Activated CD8-positive, alpha-beta memory T cell treated with anti-CD3 and anti-CD28 coated beads, Interleukin-2, amount 50 U/mL, for 24 hours (primary cell): Measurements from ENCODE around the gene EIF4H.
"Not testable (repeated sequence)": the region's sequence is repeated elsewhere in the genome, so short reads cannot be mapped to it uniquely, and the experiment has no call there.

Experiments used
- DNase-seq: peaks from one replicate; pipeline ENCODE4 v3.0.0-alpha.2; 2020; ENCODE audit errors: extremely low read depth

The EIF4H gene

DNA sequence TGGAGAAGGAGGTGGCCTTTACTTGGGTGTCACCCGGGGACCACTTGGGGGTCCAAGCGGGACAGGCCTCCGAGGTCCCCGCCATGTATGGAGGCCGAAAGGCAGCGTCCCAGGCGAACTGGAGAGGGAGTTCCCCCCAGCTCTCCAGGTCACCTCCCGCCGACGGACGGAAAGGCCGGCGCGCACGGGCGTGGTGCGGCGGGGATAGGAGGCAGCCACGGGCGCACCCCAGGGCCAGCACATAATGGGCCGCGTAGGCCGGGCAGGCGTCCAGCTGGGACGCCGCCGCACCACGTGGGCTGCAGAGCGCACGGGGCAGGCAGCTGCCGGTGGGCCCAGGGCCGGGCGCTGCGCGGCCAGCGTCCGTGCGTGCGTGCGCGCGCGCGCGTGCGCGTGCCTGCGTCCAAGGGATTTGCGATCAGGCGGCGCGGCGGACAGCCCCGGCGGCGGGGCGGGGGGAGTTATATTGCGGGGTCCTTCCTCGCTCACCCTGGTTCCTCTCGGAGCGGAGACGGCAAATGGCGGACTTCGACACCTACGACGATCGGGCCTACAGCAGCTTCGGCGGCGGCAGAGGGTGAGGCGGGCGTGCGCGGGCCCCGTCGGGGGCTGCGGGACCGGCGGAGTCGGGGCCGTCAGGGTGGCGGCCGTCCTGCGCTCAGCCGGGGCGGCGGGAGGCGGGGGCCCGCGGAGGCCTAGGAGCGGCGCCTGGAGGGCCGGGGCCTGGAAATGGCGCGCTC lies at the start of gene EIF4H:
Gene EIF4H (plus strand): TSS at position 491 of the 740 bp plus-strand sequence. CDS start 28 bp downstream, at position 519.
- DNase-seq: peak; percentile 82

DNA sequence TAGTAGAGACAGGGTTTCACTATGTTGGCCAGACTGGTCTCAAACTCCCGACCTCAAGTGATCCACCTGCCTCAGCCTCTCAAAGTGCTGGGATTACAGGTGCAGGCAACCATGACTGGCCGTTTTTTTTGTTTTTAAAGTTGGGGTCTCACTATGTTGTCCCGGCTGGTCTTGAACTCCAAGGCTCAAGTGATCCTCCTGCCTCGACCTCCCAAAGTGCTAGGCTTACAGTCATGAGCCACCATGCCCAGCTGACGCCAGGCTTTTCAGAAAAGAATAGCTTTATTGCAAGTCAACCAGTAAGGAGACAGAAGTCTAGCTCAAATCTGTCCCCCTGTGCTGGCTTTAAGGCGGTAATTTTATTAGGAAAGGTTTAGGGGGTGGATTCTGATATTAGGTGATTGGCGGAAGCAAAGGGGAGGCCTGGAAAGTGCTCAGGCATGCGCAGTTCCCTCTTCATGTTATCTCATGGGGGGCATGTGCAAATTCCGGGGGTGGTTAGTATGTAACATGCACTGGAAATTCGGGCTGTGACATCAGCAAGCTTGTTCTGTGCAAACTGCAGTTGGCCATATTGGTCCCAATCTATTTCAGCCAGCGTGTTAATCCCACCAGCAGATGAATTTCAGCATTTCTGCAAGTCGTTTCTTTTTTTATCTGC lies 47.8 kb upstream of the EIF4H start:
- DNase-seq: no peak

DNA sequence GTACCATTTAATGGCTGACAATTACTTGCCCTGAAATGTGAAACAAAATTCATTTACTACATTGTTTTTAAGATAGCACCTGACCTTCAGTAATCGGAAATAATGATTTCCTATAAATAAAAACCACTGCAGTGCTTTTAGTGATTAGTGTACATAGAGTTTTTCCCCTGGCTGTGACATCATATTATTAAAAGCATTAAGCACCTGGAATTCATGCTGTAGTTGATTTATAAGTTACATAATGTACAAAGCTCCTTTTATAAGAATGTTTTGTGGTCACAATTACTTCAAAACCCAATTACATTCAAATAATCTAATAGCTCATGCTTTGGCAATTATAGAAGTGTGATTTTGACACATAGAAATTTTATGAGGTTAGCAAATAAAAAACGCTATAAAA lies 44.3 kb upstream of the EIF4H start:
- DNase-seq: no peak

DNA sequence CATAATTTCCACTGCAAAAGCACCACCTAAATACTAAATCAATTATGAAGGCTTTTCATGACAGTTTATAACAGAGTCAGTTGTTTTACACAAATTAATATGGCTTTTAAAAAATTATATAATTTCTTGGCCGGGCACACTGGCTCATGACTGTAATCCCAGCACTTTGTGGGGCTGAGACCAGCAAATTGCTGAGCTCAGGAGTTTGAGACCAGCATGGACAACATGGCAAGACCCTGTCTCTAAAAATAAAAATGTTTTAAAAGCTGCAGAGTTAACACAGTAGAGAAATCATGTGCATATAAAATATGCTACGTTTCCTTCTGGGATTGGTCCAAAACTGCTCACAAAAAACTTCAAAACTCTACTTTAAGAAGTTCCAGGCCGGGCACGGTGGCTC lies 43.6 kb upstream of the EIF4H start:
- no peak for DNase-seq

DNA sequence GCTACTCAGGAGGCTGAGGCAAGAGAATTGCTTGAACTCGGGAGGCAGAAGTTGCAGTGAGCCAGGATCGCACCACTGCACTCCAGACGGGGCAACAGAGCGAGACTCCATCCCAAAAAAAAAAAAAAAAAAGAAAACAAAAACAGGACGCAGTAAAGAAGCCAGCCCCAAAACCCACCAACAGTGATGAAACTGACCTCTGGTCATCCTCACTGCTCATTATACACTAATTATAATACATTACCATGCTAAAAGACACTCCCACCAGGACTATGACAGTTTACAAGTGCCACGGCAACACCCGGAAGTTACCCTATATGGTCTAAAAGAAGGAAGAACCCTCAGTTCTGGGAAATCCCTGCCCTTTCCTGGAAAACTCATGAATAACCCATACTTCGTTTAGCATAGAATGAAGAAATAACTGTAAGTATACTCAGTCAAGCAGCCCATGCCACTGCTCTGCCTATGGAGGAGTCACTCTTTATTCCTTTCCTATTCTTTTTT lies 40.0 kb upstream of the EIF4H start:
- no peak for DNase-seq

DNA sequence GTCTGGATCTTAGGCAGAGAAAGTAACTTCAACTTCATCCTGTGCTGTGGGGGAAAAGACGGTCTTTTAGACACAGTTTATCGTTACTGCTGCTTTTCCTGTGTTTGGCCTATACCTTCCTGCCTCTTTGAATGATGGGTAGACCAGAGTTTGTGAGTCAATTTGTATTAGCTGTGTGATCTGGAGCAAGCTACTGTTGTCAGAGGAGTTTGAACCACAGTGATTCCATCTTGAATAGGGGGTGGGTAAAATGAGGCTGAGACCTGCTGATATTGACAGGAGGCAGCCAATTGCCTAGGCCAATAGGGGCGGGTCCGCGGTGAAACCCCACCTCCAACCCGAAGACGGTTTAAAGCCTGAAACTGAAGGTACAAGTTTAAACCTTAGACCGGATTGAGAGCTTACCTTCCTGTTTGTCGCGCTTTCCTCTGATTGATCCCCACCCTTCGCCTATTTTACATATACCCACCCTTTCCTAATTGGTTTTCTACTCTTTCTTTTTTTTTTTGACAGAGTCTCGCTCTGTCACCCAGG lies 35.8 kb upstream of the EIF4H start:
- DNase-seq: no peak

DNA sequence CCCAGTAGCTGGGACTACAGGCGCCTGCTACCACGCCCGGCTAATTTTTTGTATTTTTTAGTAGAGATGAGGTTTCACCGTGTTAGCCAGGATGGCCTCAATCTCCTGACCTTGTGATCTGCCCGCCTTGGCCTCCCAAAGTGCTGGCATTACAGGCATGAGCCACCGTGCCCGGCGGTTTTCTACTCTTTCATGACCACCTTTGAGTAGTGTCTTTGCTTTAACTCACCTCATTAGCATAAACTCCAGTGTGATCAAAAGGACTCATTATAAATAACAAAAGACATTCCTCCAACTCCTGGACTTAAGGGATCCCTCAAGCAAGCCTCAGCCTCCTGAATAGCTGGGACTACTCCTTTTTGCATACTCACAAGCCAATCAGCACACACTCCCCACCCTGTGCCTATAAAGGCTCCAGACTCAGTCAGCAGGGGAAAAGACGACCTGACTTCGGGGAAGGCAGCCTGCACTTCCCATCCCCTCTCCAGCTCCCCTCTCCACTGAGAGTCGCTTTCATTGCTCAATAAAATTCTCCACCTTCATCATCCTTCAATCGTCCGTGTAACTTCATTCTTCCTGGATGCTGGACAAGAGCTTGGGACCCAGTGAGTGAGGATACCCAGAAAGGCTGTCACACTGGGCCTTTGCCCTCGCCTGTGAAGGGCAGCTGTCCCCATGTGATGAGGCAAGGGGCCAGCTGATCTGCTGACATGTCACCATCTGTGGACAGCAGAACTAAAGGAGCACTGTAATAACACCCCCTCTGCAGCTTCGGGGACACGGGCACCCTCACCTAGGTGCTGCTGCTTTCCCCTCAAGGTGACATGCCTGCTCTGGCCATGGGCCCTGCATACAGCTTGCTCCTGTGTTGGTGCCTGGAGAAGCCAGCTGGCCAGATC lies 35.0 kb upstream of the EIF4H start:
- DNase-seq: no peak

DNA sequence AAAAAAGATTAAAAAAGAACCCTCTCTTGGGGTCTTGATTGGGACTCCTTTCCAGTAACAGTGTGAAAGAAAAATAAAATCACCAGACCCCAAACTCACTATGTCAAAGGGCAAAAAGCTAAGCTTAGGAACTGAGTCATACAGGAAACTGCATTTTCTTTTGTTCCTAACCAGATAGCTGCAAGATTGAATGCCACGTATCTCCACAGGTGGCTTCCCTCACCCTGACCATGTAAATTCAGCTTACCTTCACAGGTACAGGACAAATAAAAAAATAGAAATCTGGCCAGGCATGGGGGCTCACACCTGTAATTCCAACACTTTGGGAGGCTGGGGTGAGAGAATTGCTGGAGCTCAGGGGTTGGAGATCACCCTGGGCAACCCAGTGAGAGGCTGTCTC lies 32.5 kb upstream of the EIF4H start:
- DNase-seq: no peak

DNA sequence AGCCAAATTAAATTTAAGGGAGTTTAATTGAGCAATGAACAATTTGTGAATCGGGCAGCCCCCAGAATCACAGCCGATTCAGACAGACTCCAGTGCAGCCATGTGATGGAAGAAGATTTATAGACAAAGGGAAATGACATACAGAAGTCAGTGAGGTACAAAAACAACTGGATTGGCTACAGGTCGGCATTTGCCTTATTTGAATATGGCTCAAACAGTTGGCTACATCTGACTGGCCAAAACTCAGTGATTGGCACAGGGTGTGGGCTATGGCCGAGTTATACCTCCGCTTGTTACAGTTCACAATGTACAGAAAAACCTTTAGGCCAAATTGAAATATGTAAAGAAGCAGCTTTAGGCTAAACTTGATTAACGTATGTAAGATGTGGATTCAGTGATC lies 30.8 kb upstream of the EIF4H start:
- no peak for DNase-seq

DNA sequence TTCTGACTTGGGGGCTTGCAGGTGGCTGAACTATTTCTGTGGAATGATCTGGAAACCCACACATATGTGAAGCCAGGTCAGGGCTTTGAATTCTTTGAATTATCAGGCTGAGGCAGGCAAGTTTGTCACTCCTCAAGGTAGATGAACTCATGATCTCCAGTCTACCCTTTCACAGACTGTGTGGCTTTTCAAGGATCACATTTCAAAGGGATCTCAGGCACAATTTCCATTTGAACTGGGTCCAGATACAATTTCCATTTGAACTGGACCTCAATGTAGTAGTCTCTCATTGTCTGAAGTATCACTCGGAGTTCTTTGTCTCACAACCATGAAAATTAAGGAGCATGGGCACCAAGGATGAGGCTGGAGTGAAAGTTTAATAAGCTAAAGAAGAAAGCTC lies 25.7 kb upstream of the EIF4H start:
- DNase-seq: no peak

DNA sequence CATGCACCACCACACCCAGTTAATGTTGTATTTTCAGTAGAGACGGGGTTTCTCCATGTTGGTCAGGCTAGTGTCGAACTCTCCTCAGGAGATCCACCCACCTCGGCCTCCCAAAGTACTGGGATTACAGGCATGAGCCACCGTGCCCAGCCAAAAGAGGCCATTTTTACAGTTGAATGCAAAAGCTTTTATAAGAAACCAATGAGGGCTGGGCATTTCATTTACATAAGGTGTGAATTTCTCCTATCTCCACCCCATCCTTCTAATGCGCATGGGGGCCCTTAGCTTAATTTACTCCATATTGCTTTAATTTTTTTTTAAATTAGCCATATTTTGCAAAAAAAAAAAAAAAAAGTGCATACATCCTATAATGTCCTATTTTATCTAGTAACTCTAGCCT lies 25.1 kb upstream of the EIF4H start:
- DNase-seq: no peak

DNA sequence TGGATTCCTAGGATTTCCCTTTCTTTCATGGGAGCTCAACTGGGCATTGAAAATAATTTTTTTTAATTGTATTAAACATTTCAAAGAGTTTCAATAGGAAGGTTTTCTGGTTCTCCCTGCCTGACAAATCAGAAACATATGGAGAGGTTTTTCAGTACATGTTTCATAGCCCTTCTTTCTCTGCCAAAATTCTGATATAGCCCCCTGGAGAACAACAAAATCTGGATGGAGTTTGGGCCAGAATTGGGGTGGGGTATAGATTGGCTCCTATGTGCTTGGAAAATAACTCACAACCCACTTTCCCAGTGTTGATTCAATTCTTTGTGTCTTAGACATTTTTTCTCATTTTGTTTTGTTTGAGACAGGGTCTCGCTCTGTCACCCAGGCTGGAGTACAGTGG lies 24.6 kb upstream of the EIF4H start:
- no peak for DNase-seq

DNA sequence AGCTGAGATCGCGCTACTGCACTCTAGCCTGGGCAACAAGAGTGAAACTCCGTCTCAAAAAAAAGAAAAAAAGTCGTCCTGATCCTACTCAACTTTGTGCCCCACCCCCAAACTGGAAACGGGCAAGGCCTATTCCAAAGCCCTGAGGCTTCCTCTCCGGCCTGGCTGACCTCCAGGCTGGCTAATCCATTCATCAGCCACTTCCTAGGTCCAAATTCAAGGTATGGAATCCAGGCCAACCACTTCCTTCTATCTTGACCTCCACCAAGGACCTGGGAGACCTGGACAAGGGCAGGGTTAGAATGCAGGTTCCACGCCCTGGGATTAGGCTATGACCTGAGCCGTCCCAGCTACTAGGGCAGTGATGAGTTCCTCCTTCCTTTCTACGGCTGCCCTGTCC lies 20.4 kb upstream of the EIF4H start:
- no peak for DNase-seq

DNA sequence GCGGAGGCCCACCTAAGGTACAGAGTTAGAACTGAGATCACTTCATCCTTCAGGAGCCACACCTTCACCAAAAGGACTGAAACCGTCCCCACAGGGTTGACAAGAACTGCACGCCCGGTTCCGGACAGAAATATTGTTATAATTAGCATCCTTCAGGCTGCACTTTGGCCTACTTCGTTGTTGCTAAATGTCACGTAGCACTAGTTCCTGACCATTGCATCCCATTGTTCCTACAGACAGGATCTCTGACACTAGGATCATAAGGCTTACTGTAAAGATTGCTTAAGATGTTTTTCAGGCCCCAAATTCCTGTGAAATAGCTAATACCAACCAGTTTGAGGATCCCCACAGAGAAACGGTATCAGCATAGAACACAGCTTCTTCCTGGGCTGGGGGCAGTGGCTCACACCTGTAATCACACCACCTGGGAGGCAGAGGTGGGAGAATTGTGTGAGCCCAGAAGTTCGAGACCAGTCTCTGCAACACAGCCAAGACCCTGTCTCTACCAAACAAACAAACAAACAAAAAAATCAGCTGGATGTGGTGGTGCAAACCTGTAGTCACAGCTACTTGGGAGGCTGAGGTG lies 18.3 kb upstream of the EIF4H start:
- DNase-seq: no peak

DNA sequence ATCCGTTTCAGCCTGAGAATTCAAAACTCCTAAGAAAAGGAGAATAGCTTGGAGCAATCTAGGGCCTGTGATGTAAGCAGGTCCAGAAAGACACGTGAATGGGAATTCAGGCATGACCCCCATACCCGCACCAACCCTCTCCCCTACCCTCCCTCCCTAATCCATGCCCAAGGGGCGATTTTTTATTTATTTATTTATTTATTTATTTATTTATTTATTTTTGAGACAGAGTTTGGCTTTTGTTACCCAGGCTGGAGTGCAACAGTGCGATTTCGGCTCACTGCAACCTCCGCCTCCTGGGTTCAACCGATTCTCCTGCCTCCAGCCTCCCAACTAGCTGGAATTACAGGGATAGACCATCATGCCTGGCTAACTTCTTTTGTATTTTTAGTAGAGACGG lies 16.6 kb upstream of the EIF4H start:
- no peak for DNase-seq

DNA sequence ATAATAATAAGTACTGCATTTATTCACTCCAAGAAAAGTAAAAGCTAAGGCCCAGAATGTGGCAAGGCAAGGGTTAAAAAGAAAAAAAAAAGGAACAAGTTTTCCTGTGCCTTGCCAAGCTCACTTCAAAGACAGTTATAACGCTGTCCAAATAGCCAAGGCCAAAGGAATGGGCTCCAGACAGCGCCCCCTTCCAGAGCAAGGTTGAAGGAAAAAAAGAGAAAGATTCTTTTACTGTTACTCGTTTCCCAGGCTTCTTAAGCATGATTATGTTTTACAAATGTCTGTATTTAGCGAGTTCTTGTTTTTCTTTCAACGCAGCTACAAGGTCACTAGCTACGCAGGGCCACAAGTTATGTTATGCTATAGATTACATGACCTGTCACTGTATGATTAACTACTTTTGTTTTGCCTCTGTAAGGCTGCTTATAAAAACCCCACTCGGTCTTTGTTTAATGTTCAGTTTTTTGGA lies 9.1 kb upstream of the EIF4H start:
- DNase-seq: no peak

DNA sequence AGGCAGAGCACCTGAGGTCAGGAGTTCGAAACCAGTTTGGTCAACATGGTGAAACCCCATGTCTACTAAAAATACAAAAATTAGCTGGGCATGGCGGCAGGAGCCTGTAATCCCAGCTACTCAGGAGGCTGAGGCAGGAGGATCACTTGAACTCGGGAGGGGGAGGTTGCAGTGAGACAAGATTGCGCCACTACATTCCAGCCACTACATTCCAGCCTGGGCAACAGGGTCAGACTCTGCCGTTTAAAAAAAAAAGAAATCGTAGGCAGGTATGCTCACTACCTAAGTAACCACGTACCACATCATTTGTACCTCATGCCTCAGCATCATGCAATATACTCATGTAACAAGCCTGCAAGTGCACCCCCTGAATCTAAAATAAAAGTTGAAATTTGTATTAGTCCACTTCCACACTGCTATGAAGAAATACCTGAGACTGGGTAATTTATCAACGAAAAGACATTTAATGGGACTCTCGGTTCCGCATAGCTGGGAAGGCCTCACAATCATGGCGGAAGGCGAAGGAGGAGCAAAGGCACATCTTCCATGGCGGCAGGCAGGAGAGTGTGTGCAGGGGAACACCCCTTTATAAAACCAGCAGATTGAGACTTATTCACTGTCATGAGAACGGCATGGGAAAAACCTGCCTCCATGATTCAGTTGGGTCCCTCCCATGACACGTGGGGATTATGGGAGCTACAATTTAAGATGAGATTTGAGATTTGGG lies 8.1 kb upstream of the EIF4H start:
- DNase-seq: no peak

DNA sequence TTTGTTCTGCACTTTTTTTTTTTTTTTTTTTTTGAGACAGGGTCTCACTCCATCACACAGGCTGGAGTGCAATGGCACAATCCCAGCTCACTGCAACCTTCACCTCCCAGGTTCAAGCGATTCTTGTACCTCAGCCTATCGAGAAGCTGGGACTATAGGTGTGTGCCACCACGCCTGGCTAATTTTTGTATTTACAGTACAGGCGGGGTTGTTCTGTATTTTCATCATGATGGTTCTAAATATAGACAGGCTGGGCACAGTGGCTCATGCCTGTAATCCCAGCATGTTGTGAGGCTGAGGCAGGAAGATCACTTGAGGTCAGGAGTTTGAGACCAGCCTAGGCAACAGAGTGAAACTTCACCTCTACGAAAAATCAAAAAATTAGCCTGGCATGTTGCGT lies 6.8 kb upstream of the EIF4H start:
- DNase-seq: not testable (repeated sequence)

DNA sequence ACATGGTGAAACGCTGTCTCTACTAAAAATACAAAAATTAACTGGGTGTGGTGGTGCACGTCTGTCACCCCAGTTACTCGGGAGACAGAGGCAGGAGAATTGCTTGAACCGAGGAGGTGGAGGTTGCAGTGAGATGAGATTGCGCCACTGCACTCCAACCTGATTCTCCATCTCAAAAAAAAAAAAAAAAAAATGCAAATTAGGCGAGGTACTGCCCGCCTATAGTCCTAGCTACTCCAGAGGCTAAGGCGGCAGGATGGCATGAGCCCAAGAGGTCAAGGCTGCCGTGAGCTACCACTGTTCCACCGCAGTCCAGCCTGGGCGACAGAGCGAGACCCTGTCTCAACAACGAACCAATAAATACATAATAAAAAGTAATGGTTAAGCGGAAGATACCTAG lies 1.1 kb upstream of the EIF4H start:
- DNase-seq: no peak

DNA sequence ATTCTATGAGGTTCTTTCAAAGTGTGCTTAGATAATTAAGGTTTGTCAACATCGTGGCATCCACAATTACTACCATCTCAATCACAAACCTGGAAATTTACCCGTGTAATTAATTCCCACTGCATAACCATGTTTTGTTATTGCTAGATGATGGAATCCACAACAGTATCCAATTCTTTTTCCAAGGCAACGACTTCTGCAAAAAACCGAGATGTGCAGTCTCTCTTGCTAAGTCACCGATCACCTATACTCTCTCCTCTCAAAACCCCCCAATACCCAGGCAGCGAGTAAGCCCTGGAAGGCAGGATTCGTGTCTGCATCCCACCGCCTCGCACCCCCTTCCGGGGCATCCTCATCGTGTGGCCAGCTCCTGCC lies 678 bp upstream of the EIF4H start:
- no peak for DNase-seq

DNA sequence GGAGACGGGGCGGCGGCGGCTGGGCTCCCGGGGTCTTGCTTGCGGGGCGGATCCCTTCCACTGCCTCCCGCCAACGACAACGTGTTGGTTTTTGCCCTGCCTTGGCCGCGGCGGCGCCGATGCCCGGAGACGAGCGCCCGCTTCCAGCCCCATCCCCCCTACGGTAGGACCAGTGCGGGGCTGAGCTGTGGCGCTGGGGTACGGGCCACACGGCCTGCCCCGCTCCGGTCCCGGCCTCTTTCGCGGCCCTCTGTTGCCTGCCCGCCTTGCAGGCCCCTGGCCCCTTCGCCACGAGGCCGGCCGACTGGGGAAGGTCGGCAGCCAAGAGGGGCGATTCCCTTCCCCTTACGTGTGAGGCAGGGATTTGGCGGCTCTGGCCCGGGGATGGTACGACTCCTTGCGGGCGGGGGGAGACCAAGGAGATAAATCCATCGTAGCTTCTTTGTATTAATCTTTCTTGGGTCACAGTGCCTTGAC lies 488 bp downstream of the EIF4H start:
- no peak for DNase-seq
